Bronchial epithelial cell (primary cell): ENCODE measurements around the gene CLEC18C. TPM values are rescaled to one million over a fixed set of nuclear protein-coding genes. Genes with fewer than 3 reads are reported as not detected.
"Not testable (repeated sequence)": the region's sequence is repeated elsewhere in the genome, so short reads cannot be mapped to it uniquely, and the experiment has no call there.

Experiments
- DNase-seq: peaks from one replicate; pipeline ENCODE4 v3.0.0-alpha.2; 2010; ENCODE audit warnings: low read depth
- FAIRE-seq: peaks from 2 replicates; lab custom pipeline; 2011; peaks lifted over from hg19 to GRCh38; lab: Jason Lieb, UNC
- H3K27me3 ChIP-seq: 2 replicates; pipeline ENCODE4 v1.5.1; 2011; ENCODE audit warnings: low read length; ENCODE audit not compliant: control insufficient read depth, insufficient read depth
- H3K36me3 ChIP-seq: 2 replicates; pipeline ENCODE4 v1.5.1; 2011; ENCODE audit warnings: low read length; ENCODE audit not compliant: control insufficient read depth, insufficient read depth
- H3K4me3 ChIP-seq: 2 replicates; pipeline ENCODE4 v1.5.1; 2011; ENCODE audit warnings: mild to moderate bottlenecking, low read depth, low read length, control low read depth
- CTCF ChIP-seq: IDR thresholded peaks from 2 replicates; pipeline ENCODE4 v1.5.1; 2011; ENCODE audit warnings: mild to moderate bottlenecking, moderate library complexity, low read length, control low read depth, inconsistent platforms; ENCODE audit not compliant: insufficient read depth, severe bottlenecking
- total RNA-seq: library from RNA; depleted of rRNA; stranded (reverse); fragments of >200 nt; gene quantifications from 2 replicates; pipeline ENCODE4 v1.2.1, GENCODE V29; 2014

Gene CLEC18C
- total RNA-seq, 1 donor from 2014 or later: not detected

- H3K36me3 ChIP-seq: peaks cover 9% of the 10 kb centered on the region
- H3K4me3 ChIP-seq: no peak overlapping the region
- no peak for TF ChIP-seq CTCF
- FAIRE-seq (no peak), DNase-seq (no peak)
- H3K27me3 ChIP-seq: no peaks in the 10 kb centered on the region
These were observed 22.2 kb upstream of the CLEC18C start for GRCh38 chr16:70151391-70151790.

- no peak for FAIRE-seq
- TF ChIP-seq CTCF: no peak
- Histone ChIP-seq H3K36me3 (peaks cover 14% of the 10 kb centered on the region), H3K4me3 (no peak overlapping the region), H3K27me3 (no peaks in the 10 kb centered on the region)
- peak; percentile 81 for DNase-seq
These were observed 21.6 kb upstream of the CLEC18C start for GRCh38 chr16:70151941-70152509.

- H3K27me3 ChIP-seq: no peaks in the 10 kb centered on the region
- H3K36me3 ChIP-seq: peaks cover 17% of the 10 kb centered on the region
- no peak for DNase-seq
- H3K4me3 ChIP-seq: no peak overlapping the region
- no peak for FAIRE-seq
- no peak for TF ChIP-seq CTCF
These were observed 20.8 kb upstream of the CLEC18C start for GRCh38 chr16:70152578-70153302.

- not testable (repeated sequence) for FAIRE-seq, H3K27me3 ChIP-seq, H3K4me3 ChIP-seq, DNase-seq
- H3K36me3 ChIP-seq: peaks cover 17% of the 10 kb centered on the region
These were observed 18.9 kb upstream of the CLEC18C start for GRCh38 chr16:70154736-70155135.

- H3K36me3 ChIP-seq: peaks cover 19% of the 10 kb centered on the region
These were observed 17.2 kb upstream of the CLEC18C start for GRCh38 chr16:70156207-70156978.

More at GRCh38 chr16:70156207-70156978, 17.2 kb upstream of the CLEC18C start:
- DNase-seq: no peak
- Histone ChIP-seq H3K27me3 (no peaks in the 10 kb centered on the region), H3K4me3 (no peak overlapping the region)
- no peak for FAIRE-seq
- TF ChIP-seq CTCF: no peak
